Brain microvascular endothelial cell (primary cell): Measurements from ENCODE around the gene CTSS.

Source experiments
- DNase-seq: peaks from one replicate; pipeline ENCODE4 v3.0.0-alpha.2; 2020
- H3K27ac ChIP-seq: fragments of 250-450 bp; sonication (Bioruptor Pico); 2 replicates; pipeline ENCODE4 v1.5.1; 2020; ENCODE audit warnings: mild to moderate bottlenecking, moderate library complexity
- H3K27me3 ChIP-seq: fragments of 250-450 bp; sonication (Bioruptor Pico); replicated peaks from 2 replicates; pipeline ENCODE4 v1.5.1; 2020; ENCODE audit warnings: mild to moderate bottlenecking
- H3K36me3 ChIP-seq: fragments of 250-450 bp; sonication (Bioruptor Pico); replicated peaks from 2 replicates; pipeline ENCODE4 v1.5.1; 2020; ENCODE audit warnings: mild to moderate bottlenecking
- H3K4me3 ChIP-seq: 2 replicates; pipeline ENCODE4 v1.5.1; 2011; ENCODE audit warnings: low read depth, mild to moderate bottlenecking, control low read depth, low read length, moderate library complexity
- CTCF ChIP-seq: IDR thresholded peaks from 2 replicates; pipeline ENCODE4 v1.5.1; 2011; ENCODE audit warnings: low read depth, mild to moderate bottlenecking, moderate library complexity, low read length, control low read depth, inconsistent platforms; ENCODE audit errors: missing control alignments
- in situ Hi-C: cut with HindIII; loops from 2 replicates; pipeline ENCODE4 v1.10.0; 2017; ENCODE audit warnings: low sequenced_read_pairs, low pct_ligation_motif_present

The CTSS gene

DNA sequence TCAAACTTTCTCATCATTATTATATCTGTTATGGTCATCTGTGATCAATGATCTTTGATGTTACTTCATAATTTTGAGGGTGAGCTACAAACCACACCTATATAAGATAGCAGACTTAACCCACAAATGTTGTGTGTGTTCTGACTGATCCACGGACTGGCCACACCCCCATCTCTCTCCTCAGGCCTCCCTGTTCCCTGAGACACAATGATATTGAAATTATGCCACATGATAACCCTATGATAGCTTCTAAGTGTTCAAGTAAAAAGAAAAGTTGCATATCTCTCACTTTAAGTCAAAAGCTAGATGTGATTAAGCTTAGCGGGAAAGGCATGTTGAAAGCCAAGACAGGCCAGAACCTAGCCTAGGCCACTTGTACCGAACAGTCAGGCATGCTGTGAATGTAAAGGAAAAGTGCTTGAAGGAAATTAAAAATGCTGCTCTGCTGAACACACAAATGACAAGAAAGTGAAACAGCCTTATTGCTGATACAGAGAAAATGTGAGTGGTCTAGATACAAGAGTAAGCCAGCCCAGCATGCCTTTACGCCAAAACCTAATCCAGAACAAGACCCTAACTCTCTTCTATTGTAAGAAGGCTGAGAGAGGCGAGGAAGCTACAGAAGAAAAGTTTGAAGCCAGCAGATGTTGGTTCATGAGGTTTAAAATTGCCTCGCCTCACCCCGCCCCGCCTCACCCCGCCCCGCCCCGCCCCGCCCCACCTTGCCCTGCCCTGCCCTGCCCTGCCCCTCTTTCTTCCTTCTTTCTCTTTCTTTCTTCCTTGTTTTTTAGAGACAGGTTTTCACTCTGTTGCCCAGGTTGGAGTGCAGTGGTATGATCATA lies 16.5 kb downstream of the CTSS start:
- in situ Hi-C loops: no loop called here
- DNase-seq: no peak
- no peak for TF ChIP-seq CTCF
- no peaks in the 10 kb centered on the region for H3K36me3 ChIP-seq
- no peak overlapping the region for H3K27ac ChIP-seq
- H3K27me3 ChIP-seq: no peaks in the 10 kb centered on the region
- no peak overlapping the region for H3K4me3 ChIP-seq

GRCh38 chr1:150730130-150730721 lies 35.4 kb downstream of the CTSS start:
- no peak for TF ChIP-seq CTCF
- Histone ChIP-seq H3K4me3 (no peak overlapping the region), H3K36me3 (no peaks in the 10 kb centered on the region), H3K27ac (no peak overlapping the region), H3K27me3 (no peaks in the 10 kb centered on the region)
- DNase-seq: no peak
- in situ Hi-C loops: no loop called here

DNA sequence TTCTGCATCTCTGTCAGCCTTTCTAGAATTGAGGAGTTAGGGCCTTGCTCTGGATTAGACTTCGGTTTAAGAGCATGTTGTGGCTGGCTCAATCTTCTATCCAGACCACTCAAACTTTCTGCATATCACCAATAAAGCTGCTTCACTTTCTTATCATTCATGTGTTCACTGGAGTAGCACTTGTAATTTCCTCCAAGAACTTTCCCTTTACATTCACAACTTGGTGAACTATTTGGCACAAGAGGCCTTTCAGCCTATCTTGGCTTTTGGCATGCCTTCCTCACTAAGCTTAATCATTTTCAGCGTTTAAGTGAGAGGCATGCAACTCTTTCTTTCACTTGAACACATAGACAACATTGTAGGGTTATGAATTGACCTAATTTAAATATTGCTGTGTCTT lies 41.2 kb downstream of the CTSS start:
- Histone ChIP-seq H3K27ac (no peak overlapping the region), H3K27me3 (no peaks in the 10 kb centered on the region), H3K4me3 (no peak overlapping the region), H3K36me3 (no peaks in the 10 kb centered on the region)
- no peak for DNase-seq
- TF ChIP-seq CTCF: no peak
- in situ Hi-C loops: no loop called here

GRCh38 chr1:150720703-150721102 lies 44.9 kb downstream of the CTSS start, which contains the start of gene HORMAD1:
Gene HORMAD1 (minus strand): TSS chr1:150720895. CDS start chr1:150719505, 1,390 bp downstream.
- no peak for TF ChIP-seq CTCF
- H3K27me3 ChIP-seq: no peaks in the 10 kb centered on the region
- no peak within 1 kb of the TSS for H3K27ac ChIP-seq
- H3K36me3 ChIP-seq: no peaks in the 10 kb centered on the region
- in situ Hi-C loops: no loop called here
- DNase-seq: no peak
- no peak within 1 kb of the TSS for H3K4me3 ChIP-seq

- H3K4me3 ChIP-seq: no peak overlapping the region
- in situ Hi-C loops: no loop called here
- no peak for DNase-seq
- no peaks in the 10 kb centered on the region for H3K36me3 ChIP-seq
- TF ChIP-seq CTCF: no peak
- no peaks in the 10 kb centered on the region for H3K27me3 ChIP-seq
- no peak overlapping the region for H3K27ac ChIP-seq
Observed at GRCh38 chr1:150720098-150720497, 45.5 kb downstream of the CTSS start.
